ENCODE measurements around the gene EFNA3.

DNA sequence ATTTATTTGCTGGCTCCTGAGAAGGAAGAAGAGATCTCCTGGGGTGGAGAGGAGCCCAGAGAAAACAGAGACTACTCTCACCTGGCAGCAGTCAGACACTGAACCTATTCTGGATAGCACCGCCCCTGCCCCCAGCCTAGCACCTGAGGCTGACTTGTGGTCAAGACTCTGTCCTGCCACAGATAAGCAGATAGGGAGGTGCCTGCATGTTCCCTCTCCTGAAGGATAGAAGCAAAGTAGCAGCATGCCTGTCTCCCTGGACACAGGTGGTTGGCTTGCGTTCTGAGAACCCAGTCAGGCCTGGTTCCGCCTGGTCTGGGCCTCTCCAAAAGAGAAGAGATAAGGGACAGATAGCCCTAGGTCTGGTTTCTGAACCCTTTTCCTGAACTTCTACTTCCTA lies 1.3 kb upstream of the EFNA3 start:
- TF ChIP-seq RAD21 (conservative IDR thresholded peaks at IDR 0.05) = no peak
- TF ChIP-seq EP300 (conservative IDR thresholded peaks at IDR 0.05; ENCODE audit: poor library complexity, severe bottlenecking) = no peak
- no peak for TF ChIP-seq CTCF (IDR thresholded peaks at IDR 0.05; ENCODE audit: poor library complexity, severe bottlenecking)
- no peak for TF ChIP-seq TAF1 (IDR thresholded peaks at IDR 0.05; ENCODE audit: low read depth)
- TF ChIP-seq POLR2AphosphoS5 (IDR thresholded peaks at IDR 0.05) = no peak
- TF ChIP-seq REST (IDR thresholded peaks at IDR 0.05; ENCODE audit: borderline replicate concordance) = no peak
- no peak for TF ChIP-seq EZH2 (IDR thresholded peaks at IDR 0.05; ENCODE audit: borderline replicate concordance, insufficient read depth, low read length, poor library complexity, severe bottlenecking)
- TF ChIP-seq SMC3 (conservative IDR thresholded peaks at IDR 0.05; ENCODE audit: poor library complexity) = no peak

All from neural cell (in vitro differentiated cells).